Smooth muscle cell (in vitro differentiated cells): ENCODE data around the gene PHTF1. TPM values are rescaled to one million over a fixed set of nuclear protein-coding genes. Genes with fewer than 3 reads are reported as not detected.

Source experiments
- DNase-seq: peaks from one replicate; lab custom pipeline; 2025; ENCODE audit not compliant: unreplicated experiment; lab: John Stamatoyannopoulos, UW
- H2AFZ ChIP-seq: fragments of 200-600 bp; sonication (generic); 2 replicates; pipeline ENCODE4 v1.6.0; 2016; ENCODE audit warnings: antibody characterized with exemption, low read depth, mild to moderate bottlenecking
- H3F3A ChIP-seq: fragments of 200-600 bp; sonication (generic); 2 replicates; pipeline ENCODE4 v1.6.0; 2017; ENCODE audit warnings: antibody characterized with exemption, low read depth
- H3K27ac ChIP-seq: fragments of 200-600 bp; sonication (generic); 2 replicates; pipeline ENCODE4 v1.5.1; 2016; ENCODE audit warnings: low read depth, mild to moderate bottlenecking
- H3K27me3 ChIP-seq: fragments of 200-600 bp; sonication (generic); 2 replicates; pipeline ENCODE4 v1.6.1; 2016; ENCODE audit warnings: low read depth, mild to moderate bottlenecking
- H3K36me3 ChIP-seq: fragments of 200-600 bp; sonication (generic); 2 replicates; pipeline ENCODE4 v1.5.1; 2016; ENCODE audit warnings: low read depth
- H3K4me1 ChIP-seq: fragments of 200-600 bp; sonication (generic); 2 replicates; pipeline ENCODE4 v1.5.1; 2016; ENCODE audit warnings: low read depth
- H3K4me2 ChIP-seq: fragments of 200-600 bp; sonication (generic); 2 replicates; pipeline ENCODE4 v1.6.0; 2016; ENCODE audit warnings: mild to moderate bottlenecking
- H3K4me3 ChIP-seq: fragments of 200-600 bp; sonication (generic); 2 replicates; pipeline ENCODE4 v1.5.1; 2016; ENCODE audit warnings: mild to moderate bottlenecking
- H3K79me2 ChIP-seq: fragments of 200-600 bp; sonication (generic); 2 replicates; pipeline ENCODE4 v1.6.0; 2016; ENCODE audit warnings: low read depth, mild to moderate bottlenecking
- H3K9ac ChIP-seq: fragments of 200-600 bp; sonication (generic); 2 replicates; pipeline ENCODE4 v1.6.0; 2016; ENCODE audit warnings: low read depth
- H3K9me3 ChIP-seq: fragments of 200-600 bp; sonication (generic); replicated peaks from 2 replicates; pipeline ENCODE4 v1.5.1; 2016; ENCODE audit warnings: low read depth
- H4K20me1 ChIP-seq: fragments of 200-600 bp; sonication (generic); 2 replicates; pipeline ENCODE4 v1.6.0; 2016; ENCODE audit warnings: low read depth
- WGBS: methylation state at CpG from one replicate; pipeline ENCODE4 v1.1.7; 2016; ENCODE audit warnings: low lambda C conversion rate; 5-methylcytosine and 5-hydroxymethylcytosine counted together
- polyA plus RNA-seq: library from polyadenylated mRNA; unstranded; fragments of >200 nt; fragmentation: Nextera tagmentation; extraction: Ambion mirVana; gene quantifications from 2 replicates; pipeline ENCODE4 v1.2.1, GENCODE V29; 2016
- total RNA-seq: library from RNA; depleted of rRNA; stranded (reverse); fragments of >200 nt; gene quantifications from 2 replicates; pipeline ENCODE4 v1.2.3, GENCODE V29; 2014
- TF ChIP-seq, protein P1 (sequence below): fragments of 200-600 bp; sonication (generic); IDR thresholded peaks from 2 replicates; pipeline ENCODE4 v1.5.1; 2017; ENCODE audit warnings: borderline replicate concordance, mild to moderate bottlenecking, antibody characterized with exemption; ENCODE audit not compliant: insufficient read depth, poor library complexity, severe bottlenecking

Gene PHTF1
- total and polyA plus RNA-seq, 2 experiments from 2014 or later: 23.9 to 25.4 TPM

DNA sequence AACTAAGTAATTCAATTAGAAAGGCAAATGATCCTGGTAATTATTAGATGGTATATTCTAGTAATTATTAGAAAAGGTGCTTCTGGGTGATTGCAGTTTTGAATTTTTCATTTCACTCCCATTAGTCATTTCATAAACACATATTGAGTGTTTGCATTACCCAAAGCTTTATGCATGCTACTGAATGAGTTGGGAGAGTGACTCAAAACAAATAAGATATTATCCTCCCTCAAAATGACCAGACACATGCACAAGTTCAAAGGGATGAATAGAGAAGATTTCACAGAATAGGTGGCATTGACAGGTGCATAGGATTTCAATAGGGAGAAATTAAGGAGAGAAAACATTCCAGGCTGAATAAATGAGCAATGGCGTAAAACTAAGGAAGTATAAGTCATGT lies 84.7 kb downstream of the PHTF1 start:
- TF ChIP-seq, protein P1, sequence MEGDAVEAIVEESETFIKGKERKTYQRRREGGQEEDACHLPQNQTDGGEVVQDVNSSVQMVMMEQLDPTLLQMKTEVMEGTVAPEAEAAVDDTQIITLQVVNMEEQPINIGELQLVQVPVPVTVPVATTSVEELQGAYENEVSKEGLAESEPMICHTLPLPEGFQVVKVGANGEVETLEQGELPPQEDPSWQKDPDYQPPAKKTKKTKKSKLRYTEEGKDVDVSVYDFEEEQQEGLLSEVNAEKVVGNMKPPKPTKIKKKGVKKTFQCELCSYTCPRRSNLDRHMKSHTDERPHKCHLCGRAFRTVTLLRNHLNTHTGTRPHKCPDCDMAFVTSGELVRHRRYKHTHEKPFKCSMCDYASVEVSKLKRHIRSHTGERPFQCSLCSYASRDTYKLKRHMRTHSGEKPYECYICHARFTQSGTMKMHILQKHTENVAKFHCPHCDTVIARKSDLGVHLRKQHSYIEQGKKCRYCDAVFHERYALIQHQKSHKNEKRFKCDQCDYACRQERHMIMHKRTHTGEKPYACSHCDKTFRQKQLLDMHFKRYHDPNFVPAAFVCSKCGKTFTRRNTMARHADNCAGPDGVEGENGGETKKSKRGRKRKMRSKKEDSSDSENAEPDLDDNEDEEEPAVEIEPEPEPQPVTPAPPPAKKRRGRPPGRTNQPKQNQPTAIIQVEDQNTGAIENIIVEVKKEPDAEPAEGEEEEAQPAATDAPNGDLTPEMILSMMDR: no peak
- WGBS: 91% methylated on average over 1 of the region's 1 CpG
- H3K9ac ChIP-seq: no peak overlapping the region
- H3K4me1 ChIP-seq: peaks cover 2% of the 10 kb centered on the region
- H3K36me3 ChIP-seq: no peaks in the 10 kb centered on the region
- no peak overlapping the region for H2AFZ ChIP-seq
- H3K79me2 ChIP-seq: no peaks in the 10 kb centered on the region
- no peak overlapping the region for H3K4me3 ChIP-seq
- H3K4me2 ChIP-seq: no peak overlapping the region
- DNase-seq: no peak
- no peaks in the 10 kb centered on the region for H4K20me1 ChIP-seq
- no peaks in the 10 kb centered on the region for H3K9me3 ChIP-seq
- H3K27ac ChIP-seq: no peak overlapping the region
- H3F3A ChIP-seq: no peaks in the 10 kb centered on the region
- H3K27me3 ChIP-seq: no peaks in the 10 kb centered on the region

DNA sequence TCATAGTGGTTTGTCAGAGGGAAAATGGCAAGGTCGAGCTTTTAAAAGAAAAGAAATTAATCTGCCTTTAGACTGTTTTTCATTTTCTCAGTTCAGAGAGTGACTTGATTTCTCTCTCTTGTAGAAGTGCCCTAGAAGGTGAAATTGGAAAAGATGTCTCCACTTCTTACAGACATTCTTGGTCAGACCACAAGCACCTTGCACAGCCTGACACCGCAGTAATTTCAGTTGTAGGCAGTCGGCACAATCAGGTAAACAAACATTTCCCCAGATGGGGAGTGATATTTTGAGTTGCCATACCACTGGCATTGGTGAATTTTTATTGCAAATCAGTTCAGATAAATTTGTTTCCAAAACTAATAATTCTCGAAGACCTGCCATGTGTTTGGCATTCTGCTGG lies 86.8 kb downstream of the PHTF1 start:
- no peaks in the 10 kb centered on the region for H3K9me3 ChIP-seq
- WGBS: 91% methylated on average over 4 of the region's 4 CpGs
- no peak overlapping the region for H3K4me3 ChIP-seq

DNA sequence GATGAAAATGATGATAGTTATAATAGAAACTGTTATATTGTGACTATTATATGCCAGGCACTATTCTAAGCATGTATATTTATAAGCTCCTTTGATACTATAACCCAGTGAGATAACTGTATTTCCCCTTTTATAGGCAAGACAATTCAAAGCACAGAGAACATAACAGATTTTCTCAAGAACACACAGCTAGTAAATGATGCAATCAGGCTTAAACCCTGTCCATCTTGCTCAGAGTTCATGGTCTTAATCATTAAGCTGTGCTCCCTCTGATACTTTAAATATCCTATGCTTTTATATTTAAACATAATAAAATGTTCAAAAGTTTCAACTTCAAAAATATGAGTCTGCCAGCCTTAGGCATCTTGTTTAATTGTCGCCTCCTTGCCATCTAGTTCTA lies 88.6 kb downstream of the PHTF1 start:
- Histone ChIP-seq H3K27me3 (no peaks in the 10 kb centered on the region), H3K9ac (no peak overlapping the region), H3K4me3 (no peak overlapping the region), H4K20me1 (no peaks in the 10 kb centered on the region), H3K4me1 (no peaks in the 10 kb centered on the region), H3K4me2 (no peak overlapping the region), H3F3A (no peaks in the 10 kb centered on the region), H3K9me3 (no peaks in the 10 kb centered on the region), H3K79me2 (no peaks in the 10 kb centered on the region), H3K27ac (no peak overlapping the region), H2AFZ (no peak overlapping the region), H3K36me3 (peaks cover 7% of the 10 kb centered on the region)
- DNase-seq: no peak
- WGBS: 100% methylated on average over 1 of the region's 1 CpG
- TF ChIP-seq, protein P1: no peak

More for the DNA sequence above, 86.8 kb downstream of the PHTF1 start:
- H4K20me1 ChIP-seq: no peaks in the 10 kb centered on the region
- no peak overlapping the region for H3K9ac ChIP-seq
- TF ChIP-seq, protein P1: no peak
- no peak overlapping the region for H3K4me2 ChIP-seq
- no peaks in the 10 kb centered on the region for H3K4me1 ChIP-seq
- no peak overlapping the region for H3K27ac ChIP-seq
- H3K79me2 ChIP-seq: no peaks in the 10 kb centered on the region
- DNase-seq: no peak
- no peaks in the 10 kb centered on the region for H3F3A ChIP-seq
- H2AFZ ChIP-seq: no peak overlapping the region
- H3K27me3 ChIP-seq: no peaks in the 10 kb centered on the region
- H3K36me3 ChIP-seq: no peaks in the 10 kb centered on the region

DNA sequence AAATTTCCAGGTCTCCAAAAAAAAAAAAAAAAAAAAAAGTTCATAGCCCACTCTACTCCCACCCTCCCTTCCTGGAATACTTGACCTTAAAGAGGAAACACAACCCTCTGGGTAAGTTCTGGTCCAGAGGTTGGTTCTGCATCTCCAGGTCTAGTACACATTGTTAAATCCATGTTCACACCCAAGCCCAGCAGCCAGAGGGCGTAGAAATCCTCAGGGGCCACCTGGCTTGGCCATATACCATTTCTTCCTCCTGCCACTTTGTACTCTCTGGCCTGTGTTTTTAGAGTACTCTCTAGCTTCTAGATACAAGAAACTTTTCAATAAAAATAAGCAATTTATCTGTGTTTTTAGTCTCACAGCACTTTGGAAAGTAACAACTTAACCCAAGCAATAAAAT lies 89.3 kb downstream of the PHTF1 start:
- Histone ChIP-seq H3K9ac (no peak overlapping the region), H3K27me3 (no peaks in the 10 kb centered on the region), H3K36me3 (peaks cover 7% of the 10 kb centered on the region), H3K79me2 (no peaks in the 10 kb centered on the region), H3K4me1 (no peaks in the 10 kb centered on the region), H4K20me1 (no peaks in the 10 kb centered on the region), H2AFZ (no peak overlapping the region), H3F3A (no peaks in the 10 kb centered on the region), H3K9me3 (no peaks in the 10 kb centered on the region), H3K4me2 (no peak overlapping the region), H3K27ac (no peak overlapping the region), H3K4me3 (no peak overlapping the region)
- no peak for DNase-seq
- 100% methylated on average over 1 of the region's 1 CpG for WGBS
- TF ChIP-seq, protein P1: no peak
